HG02885 (cell line): ENCODE data around the gene CS.
"Not testable (repeated sequence)": the region's sequence is repeated elsewhere in the genome, so short reads cannot be mapped to it uniquely, and the experiment has no call there.

Source experiments
- ATAC-seq: cut with Tn5 transposase; IDR thresholded peaks from one replicate; pipeline ENCODE4 v1.9.1; 2021; ENCODE audit warnings: mild to moderate bottlenecking; ENCODE audit not compliant: unreplicated experiment, poor library complexity

Gene CS

GRCh38 chr12:56321610-56322009 lies 21.5 kb upstream of the CS start:
- ATAC-seq = not testable (repeated sequence)

- ATAC-seq = no peak
These were observed 20.9 kb upstream of the CS start for GRCh38 chr12:56321027-56321426.

- ATAC-seq = no peak
These were observed 17.5 kb upstream of the CS start for GRCh38 chr12:56317675-56318074.

- ATAC-seq = peak; percentile 91
These were observed 15.7 kb upstream of the CS start, which contains the start of gene CNPY2 for GRCh38 chr12:56315622-56316473. Gene CNPY2, minus strand, starts transcription at chr12:56315988. Its CDS starts 771 bp downstream, at chr12:56315217.

- no peak for ATAC-seq
These were observed 15.1 kb upstream of the CS start for GRCh38 chr12:56315249-56315621.

- no peak for ATAC-seq
These were observed 10.9 kb upstream of the CS start for GRCh38 chr12:56311003-56311402.

GRCh38 chr12:56308714-56309113 lies 8.6 kb upstream of the CS start:
- no peak for ATAC-seq

- ATAC-seq = no peak
These were observed 7.3 kb upstream of the CS start for GRCh38 chr12:56307221-56307965.

GRCh38 chr12:56304872-56305590 lies 4.9 kb upstream of the CS start:
- no peak for ATAC-seq

- no peak for ATAC-seq
These were observed 4.1 kb upstream of the CS start for GRCh38 chr12:56304276-56304675.

- no peak for ATAC-seq
These were observed 724 bp upstream of the CS start for GRCh38 chr12:56300644-56301464.

- peak; percentile 9 for ATAC-seq
These were observed 750 bp downstream of the CS start for GRCh38 chr12:56299308-56299852.

- no peak for ATAC-seq
These were observed 1.3 kb downstream of the CS start for GRCh38 chr12:56298828-56299227.

- ATAC-seq = no peak
These were observed 2.7 kb downstream of the CS start for GRCh38 chr12:56297400-56297799.

GRCh38 chr12:56296295-56296694 lies 3.8 kb downstream of the CS start:
- ATAC-seq = no peak

- ATAC-seq = no peak
These were observed 6.3 kb downstream of the CS start for GRCh38 chr12:56293795-56294194.

- ATAC-seq = no peak
These were observed 11.3 kb downstream of the CS start for GRCh38 chr12:56288705-56289387.

- no peak for ATAC-seq
These were observed 13.9 kb downstream of the CS start for GRCh38 chr12:56286044-56286830.
